ACC112 (cell line): ENCODE measurements around the gene AMBRA1.
A peak's percentile ranks its signal among the peaks of the same experiment; 100 is the strongest.

Experiments used
- H2AFZ ChIP-seq: fragments of 200-600 bp; sonication (generic); one replicate; pipeline ENCODE4 v1.6.0; 2017; ENCODE audit warnings: antibody characterized with exemption, low read length; ENCODE audit not compliant: unreplicated experiment
- H3K27ac ChIP-seq: fragments of 200-600 bp; sonication (generic); 2 replicates; pipeline ENCODE4 v1.5.1; 2014; ENCODE audit warnings: low read depth, mild to moderate bottlenecking, antibody characterized with exemption, low read length, moderate library complexity
- H3K27me3 ChIP-seq: fragments of 200-600 bp; sonication (generic); 2 replicates; pipeline ENCODE4 v1.6.1; 2014; ENCODE audit warnings: mild to moderate bottlenecking, antibody characterized with exemption, low read length, moderate library complexity, mixed read lengths; ENCODE audit not compliant: insufficient read depth
- H3K36me3 ChIP-seq: fragments of 200-600 bp; sonication (generic); 2 replicates; pipeline ENCODE4 v1.6.1; 2016; ENCODE audit warnings: mild to moderate bottlenecking, antibody characterized with exemption, low read length, moderate library complexity, mixed read lengths; ENCODE audit not compliant: insufficient read depth
- H3K4me1 ChIP-seq: fragments of 200-600 bp; sonication (generic); one replicate; pipeline ENCODE4 v1.6.1; 2016; ENCODE audit warnings: low read length, mixed read lengths; ENCODE audit not compliant: insufficient read depth, unreplicated experiment, control insufficient read depth
- H3K4me3 ChIP-seq: fragments of 200-600 bp; sonication (generic); 2 replicates; pipeline ENCODE4 v1.5.1; 2014; ENCODE audit warnings: mild to moderate bottlenecking, low read depth, low read length
- H3K79me2 ChIP-seq: fragments of 200-600 bp; sonication (generic); one replicate; pipeline ENCODE4 v1.6.0; 2016; ENCODE audit warnings: low read length; ENCODE audit not compliant: control insufficient read depth, unreplicated experiment, insufficient read depth

Gene AMBRA1

GRCh38 chr11:46350695-46351094, 243.1 kb downstream of the AMBRA1 start:
- Histone ChIP-seq H3K4me3 (no peak overlapping the region), H3K4me1 (peaks cover 14% of the 10 kb centered on the region), H3K36me3 (no peaks in the 10 kb centered on the region), H3K27ac (no peak overlapping the region), H2AFZ (no peak overlapping the region), H3K27me3 (no peaks in the 10 kb centered on the region), H3K79me2 (peaks cover 54% of the 10 kb centered on the region)

- no peak overlapping the region for H3K27ac ChIP-seq
- peaks cover 49% of the 10 kb centered on the region for H3K79me2 ChIP-seq
- no peaks in the 10 kb centered on the region for H3K36me3 ChIP-seq
- peaks cover 14% of the 10 kb centered on the region for H3K4me1 ChIP-seq
- no peak overlapping the region for H2AFZ ChIP-seq
- no peaks in the 10 kb centered on the region for H3K27me3 ChIP-seq
- H3K4me3 ChIP-seq: peak overlapping the region; percentile 90
Measured at GRCh38 chr11:46348566-46349401, 245.0 kb downstream of the AMBRA1 start.

GRCh38 chr11:46347637-46348311, 246.0 kb downstream of the AMBRA1 start:
- Histone ChIP-seq H3K36me3 (no peaks in the 10 kb centered on the region), H3K27ac (no peak overlapping the region), H2AFZ (peak overlapping the region; percentile 56), H3K4me1 (peaks cover 14% of the 10 kb centered on the region), H3K27me3 (no peaks in the 10 kb centered on the region), H3K4me3 (peak overlapping the region; percentile 90), H3K79me2 (peaks cover 42% of the 10 kb centered on the region)

GRCh38 chr11:46346886-46347636, 246.8 kb downstream of the AMBRA1 start, which contains the start of gene DGKZ:
Gene DGKZ, plus strand, starts transcription at chr11:46347463. Its CDS starts 197 bp downstream, at chr11:46347660.
- Histone ChIP-seq H2AFZ (peak within 1 kb of the TSS; percentile 56), H3K36me3 (no peaks in the 10 kb centered on the region), H3K27ac (no peak within 1 kb of the TSS), H3K79me2 (peaks cover 36% of the 10 kb centered on the region), H3K4me3 (peak within 1 kb of the TSS; percentile 90), H3K4me1 (peaks cover 14% of the 10 kb centered on the region), H3K27me3 (no peaks in the 10 kb centered on the region)
